Stomach (tissue), 9 donors: ENCODE data around the gene PIP4K2B. TPM values are rescaled to one million over a fixed set of nuclear protein-coding genes. Genes with fewer than 3 reads are reported as not detected.

Experiments used
- DNase-seq, 2 donors: peaks; one replicate each; pipeline versions ENCODE4 v3.0.0 to v3.0.0-alpha.2; 2013 to 2019
- H3K27ac ChIP-seq, 5 donors: fragments of 200-600 bp in 4 of 5; sonication (generic) in 4 of 5; one replicate each; pipeline ENCODE4 v1.5.1; 2013 to 2019; ENCODE audit warnings: mild to moderate bottlenecking in 1 of 5, moderate library complexity in 1 of 5
- H3K27me3 ChIP-seq, 3 donors: fragments of 200-600 bp; sonication (generic); one replicate each; pipeline ENCODE4 v1.5.1; 2017 to 2019; ENCODE audit warnings: mixed run types in 1 of 3
- H3K36me3 ChIP-seq, 4 donors: fragments of 200-600 bp; sonication (generic); 1 replicate in 3 of 4; 2 replicates in 1 of 4; pipeline ENCODE4 v1.5.1; 2016 to 2019
- H3K4me1 ChIP-seq, 4 donors: fragments of 200-600 bp; sonication (generic); one replicate each; pipeline ENCODE4 v1.5.1; 2016 to 2019
- H3K4me3 ChIP-seq, 4 donors: fragments of 200-600 bp; sonication (generic) in 3 of 4; one replicate each; pipeline ENCODE4 v1.5.1; 2016 to 2019; ENCODE audit warnings: mild to moderate bottlenecking in 1 of 4
- H3K9me3 ChIP-seq, 4 donors: fragments of 200-600 bp; sonication (generic); one replicate each; pipeline ENCODE4 v1.5.1; 2016 to 2019
- CTCF ChIP-seq, 7 experiments: fragments of 450-650 bp in 4 of 7; fragments of 200-600 bp in 3 of 7; sonication (generic) in 3 of 7; IDR thresholded peaks; one replicate each; pipeline ENCODE4 v1.5.1; 2016 to 2019; ENCODE audit warnings: antibody characterized with exemption in 7 of 7, control low read depth in 2 of 7, mild to moderate bottlenecking in 1 of 7
- EP300 ChIP-seq: sonication (generic); formaldehyde crosslinking; IDR thresholded peaks from one replicate; pipeline ENCODE4 v1.6.1; 2017; ENCODE audit warnings: antibody characterized with exemption
- POLR2A ChIP-seq, 4 donors: fragments of 450-650 bp; IDR thresholded peaks; one replicate each; pipeline ENCODE4 v1.6.1; 2016; ENCODE audit warnings: antibody characterized with exemption in 4 of 4, control low read depth in 2 of 4, mild to moderate bottlenecking in 1 of 4, moderate library complexity in 1 of 4
- POLR2AphosphoS5 ChIP-seq, 3 donors: sonication (generic); formaldehyde crosslinking; IDR thresholded peaks; one replicate each; pipeline ENCODE4 v1.6.1; 2016; ENCODE audit warnings: antibody characterized with exemption in 3 of 3
- WGBS, 5 donors: extraction: QIAGEN DNeasy Blood & Tissue Kit in 3 of 5; methylation state at CpG; one replicate each; pipeline versions ENCODE4 v1.1.5 to v1.1.7; 2013 to 2018; 5-methylcytosine and 5-hydroxymethylcytosine counted together
- intact Hi-C: fragments of 100-400 bp; cut with DNase I; formaldehyde crosslinking; loops from one replicate; pipeline ENCODE4 v1.15.1; 2023; ENCODE audit warnings: low total_unique reads
- polyA plus RNA-seq, 3 donors: library from polyadenylated mRNA; stranded (reverse); fragments of 200-250 nt; gene quantifications; one replicate each; pipeline ENCODE4 v1.2.3, GENCODE V29; 2013
- small RNA-seq, 4 donors: library from RNA; depleted of rRNA; stranded (forward); fragments of <200 nt; gene quantifications; one replicate each; pipeline ENCODE3, GENCODE V24; 2016
- total RNA-seq, 5 donors: library from RNA; depleted of rRNA; stranded (reverse); fragments of >200 nt; gene quantifications; one replicate each; pipeline versions ENCODE4 v1.1.0 to v1.2.3, GENCODE V29; 2014 to 2016
- donor health status: healthy with polysubstance abuse.
- donor health status: Bipolar disorder and iron deficiency.
- donor health status: healthy.

The PIP4K2B gene
- total and polyA plus RNA-seq, 8 donors: 9.9 to 99.2 (median 23.3) TPM

GRCh38 chr17:38719289-38719942 lies 79.9 kb downstream of the PIP4K2B start:
- TF ChIP-seq EP300 (no peak), POLR2A (IDR thresholded peaks at IDR 0.05) (no peak), CTCF (IDR thresholded peaks at IDR 0.05) (no peak), POLR2AphosphoS5 (IDR thresholded peaks at IDR 0.05) (no peak)
- Histone ChIP-seq H3K27ac (peak overlapping the region in 2 of 5 donors; percentile 3 to 37), H3K27me3 (no peaks in the 10 kb centered on the region), H3K9me3 (no peaks in the 10 kb centered on the region), H3K4me1 (peaks cover 6 to 35% (median 18%) of the 10 kb centered on the region in 4 donors), H3K4me3 (no peak overlapping the region), H3K36me3 (peaks cover 58 to 100% (median 94%) of the 10 kb centered on the region in 4 donors)
- intact Hi-C loops: no loop called here
- no peak for DNase-seq
- 84 to 94% (median 91%) methylated on average over 26 to 29 of the region's 29 CpGs for WGBS, 5 donors

DNA sequence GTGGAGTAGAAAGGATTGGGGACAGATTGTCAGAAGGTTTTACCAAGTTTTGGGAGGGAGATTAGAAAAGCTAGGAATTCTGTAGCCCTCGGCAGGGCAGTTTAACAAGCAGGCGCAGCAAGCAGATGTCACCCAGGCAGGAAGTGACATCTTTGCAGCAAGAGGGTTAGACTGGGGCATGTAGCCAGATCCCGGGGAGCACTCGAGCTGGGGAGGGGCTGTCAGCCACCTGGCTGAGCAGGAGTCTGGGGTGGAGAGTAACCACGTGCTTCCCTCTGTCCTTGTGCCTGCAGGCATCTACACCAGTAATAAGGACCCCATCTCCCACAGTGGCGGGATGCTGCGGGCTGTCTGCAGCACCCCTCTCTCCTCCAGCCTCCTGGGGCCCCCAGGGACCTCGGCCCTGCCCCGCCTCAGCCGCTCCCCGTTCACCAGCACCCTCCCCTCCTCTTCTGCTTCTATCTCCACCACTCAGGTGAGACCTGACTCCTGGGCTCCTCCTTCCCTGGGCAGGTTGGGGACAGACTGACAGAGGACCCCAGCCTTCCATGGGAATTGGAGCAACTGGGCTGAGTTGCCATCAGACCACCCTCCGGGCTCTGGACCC lies 82.1 kb downstream of the PIP4K2B start:
- peaks cover 72 to 100% (median 100%) of the 10 kb centered on the region in 4 donors for H3K36me3 ChIP-seq
- TF ChIP-seq CTCF (IDR thresholded peaks at IDR 0.05) (no peak), POLR2A (IDR thresholded peaks at IDR 0.05) (no peak), EP300 (no peak), POLR2AphosphoS5 (IDR thresholded peaks at IDR 0.05) (no peak)
- no peak for DNase-seq

DNA sequence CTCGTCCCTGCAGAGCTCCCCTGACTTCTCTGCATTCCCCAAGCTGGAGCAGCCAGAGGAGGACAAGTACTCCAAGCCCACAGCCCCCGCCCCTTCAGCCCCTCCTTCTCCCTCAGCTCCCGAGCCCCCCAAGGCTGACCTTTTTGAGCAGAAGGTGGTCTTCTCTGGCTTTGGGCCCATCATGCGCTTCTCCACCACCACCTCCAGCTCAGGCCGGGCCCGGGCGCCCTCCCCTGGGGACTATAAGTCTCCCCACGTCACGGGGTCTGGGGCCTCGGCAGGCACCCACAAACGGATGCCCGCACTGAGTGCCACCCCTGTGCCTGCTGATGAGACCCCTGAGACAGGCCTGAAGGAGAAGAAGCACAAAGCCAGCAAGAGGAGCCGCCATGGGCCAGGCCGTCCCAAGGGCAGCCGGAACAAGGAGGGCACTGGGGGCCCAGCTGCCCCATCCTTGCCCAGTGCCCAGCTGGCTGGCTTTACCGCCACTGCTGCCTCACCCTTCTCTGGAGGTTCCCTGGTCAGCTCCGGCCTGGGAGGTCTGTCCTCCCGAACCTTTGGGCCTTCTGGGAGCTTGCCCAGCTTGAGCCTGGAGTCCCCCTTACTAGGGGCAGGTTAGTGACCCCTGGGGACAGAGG lies 82.9 kb downstream of the PIP4K2B start:
- intact Hi-C loops: no loop called here

More for the DNA sequence above, 82.1 kb downstream of the PIP4K2B start:
- intact Hi-C loops: no loop called here
- Histone ChIP-seq H3K4me3 (no peak overlapping the region), H3K9me3 (no peaks in the 10 kb centered on the region), H3K27ac (no peak overlapping the region), H3K4me1 (peaks cover 0 to 28% (median 12%) of the 10 kb centered on the region in 4 donors), H3K27me3 (no peaks in the 10 kb centered on the region)
- WGBS, 5 donors: 73 to 91% (median 80%) methylated on average over 10 to 12 of the region's 12 CpGs

More for the DNA sequence above, 82.9 kb downstream of the PIP4K2B start:
- H3K4me1 ChIP-seq: peaks cover 0 to 33% (median 12%) of the 10 kb centered on the region in 4 donors
- no peaks in the 10 kb centered on the region for H3K9me3 ChIP-seq
- no peak overlapping the region for H3K4me3 ChIP-seq
- H3K27me3 ChIP-seq: no peaks in the 10 kb centered on the region
- TF ChIP-seq POLR2A (IDR thresholded peaks at IDR 0.05): no peak
- no peak for TF ChIP-seq CTCF (IDR thresholded peaks at IDR 0.05)
- TF ChIP-seq EP300: no peak
- no peak overlapping the region for H3K27ac ChIP-seq
- no peak for DNase-seq
- H3K36me3 ChIP-seq: peaks cover 72 to 100% (median 100%) of the 10 kb centered on the region in 4 donors
- WGBS, 5 donors: 89 to 97% (median 92%) methylated on average over 15 to 18 of the region's 18 CpGs

Small RNA genes lying within 50 kb of the gene (small RNA-seq; reads per million reads assigned to genes)
- 0 reads per million in 4 donors for gene MIR4726
- 0 to 0.15 (median 0.03) reads per million in 4 donors for gene MIR4727
- gene RNA5SP440: 5.5 to 17.7 (median 8.9) reads per million in 4 donors
- 0 reads per million in 4 donors for gene RNU6-866P

Other genes starting within 250 kb of the PIP4K2B start
- 10 to 100 TPM in 2 of 5 donors, 1 to 10 TPM in 1, under 1 TPM in 2; 0.29 to 21.9 (median 1.1) TPM for gene SRCIN1, start 193.6 kb downstream of the PIP4K2B start, total RNA-seq
- gene SRCIN1, start 193.6 kb downstream of the PIP4K2B start, polyA plus RNA-seq: 1 to 10 TPM; 1.8 to 2.1 (median 1.9) TPM
- under 1 TPM in 4 of 5 donors, not detected in 1; under 0.01 to 0.72 (median 0.57) TPM for gene EPOP, start 124.6 kb downstream of the PIP4K2B start, total RNA-seq
- gene EPOP, start 124.6 kb downstream of the PIP4K2B start, polyA plus RNA-seq: 1 to 10 TPM in 2 of 3 donors, under 1 TPM in 1; 0.61 to 1.5 (median 1.1) TPM
- 100 to 1,000 TPM in 2 of 5 donors, 10 to 100 TPM in 3; 33.4 to 312 (median 81.7) TPM for gene MLLT6, start 94.3 kb downstream of the PIP4K2B start, total RNA-seq
- gene MLLT6, start 94.3 kb downstream of the PIP4K2B start, polyA plus RNA-seq: 10 to 100 TPM; 26.0 to 36.0 (median 30.8) TPM
- 10 to 100 TPM in 2 of 5 donors, 1 to 10 TPM in 3; 4.0 to 56.5 (median 7.0) TPM for gene CISD3, start 69.2 kb downstream of the PIP4K2B start, total RNA-seq
- gene CISD3, start 69.2 kb downstream of the PIP4K2B start, polyA plus RNA-seq: 10 to 100 TPM; 63.4 to 79.9 (median 76.5) TPM
- 10 to 100 TPM in 2 of 5 donors, 1 to 10 TPM in 3; 5.8 to 31.9 (median 6.8) TPM for gene PCGF2, start 51.2 kb downstream of the PIP4K2B start, total RNA-seq
- 10 to 100 TPM; 34.3 to 62.8 (median 44.1) TPM for gene PCGF2, start 51.2 kb downstream of the PIP4K2B start, polyA plus RNA-seq
- 100 to 1,000 TPM in 4 of 5 donors, 10 to 100 TPM in 1; 29.0 to 265 (median 133) TPM for gene PSMB3, start 46.8 kb downstream of the PIP4K2B start, total RNA-seq
- gene PSMB3, start 46.8 kb downstream of the PIP4K2B start, polyA plus RNA-seq: 100 to 1,000 TPM; 212 to 281 (median 252) TPM
- gene CWC25, start 25.8 kb upstream of the PIP4K2B start, total RNA-seq: 100 to 1,000 TPM in 1 of 5 donors, 10 to 100 TPM in 4; 19.6 to 146 (median 48.7) TPM
- 10 to 100 TPM in 2 of 3 donors, 1 to 10 TPM in 1; 5.9 to 38.8 (median 17.1) TPM for gene CWC25, start 25.8 kb upstream of the PIP4K2B start, polyA plus RNA-seq
- 1,000 to 10,000 TPM in 1 of 5 donors, 100 to 1,000 TPM in 3, 10 to 100 TPM in 1; 89.8 to 1,949 (median 982) TPM for gene RPL23, start 54.2 kb upstream of the PIP4K2B start, total RNA-seq
- 1,000 to 10,000 TPM; 3,318 to 3,359 (median 3,354) TPM for gene RPL23, start 54.2 kb upstream of the PIP4K2B start, polyA plus RNA-seq
- gene LASP1, start 70.5 kb upstream of the PIP4K2B start, total RNA-seq: 100 to 1,000 TPM in 3 of 5 donors, 10 to 100 TPM in 2; 93.0 to 183 (median 107) TPM
- gene LASP1, start 70.5 kb upstream of the PIP4K2B start, polyA plus RNA-seq: 100 to 1,000 TPM in 1 of 3 donors, 10 to 100 TPM in 2; 33.7 to 119 (median 94.3) TPM
- gene FBXO47, start 167.8 kb upstream of the PIP4K2B start, total RNA-seq: not detected
- not detected for gene FBXO47, start 167.8 kb upstream of the PIP4K2B start, polyA plus RNA-seq